ENCODE measurements around the gene CTBP2. TPM values are rescaled to one million over a fixed set of nuclear protein-coding genes. Genes with fewer than 3 reads are reported as not detected.
A peak's percentile ranks its signal among the peaks of the same experiment; 100 is the strongest.

The CTBP2 gene
- total RNA-seq, 1 donor from 2014 or later: 123 TPM

DNA sequence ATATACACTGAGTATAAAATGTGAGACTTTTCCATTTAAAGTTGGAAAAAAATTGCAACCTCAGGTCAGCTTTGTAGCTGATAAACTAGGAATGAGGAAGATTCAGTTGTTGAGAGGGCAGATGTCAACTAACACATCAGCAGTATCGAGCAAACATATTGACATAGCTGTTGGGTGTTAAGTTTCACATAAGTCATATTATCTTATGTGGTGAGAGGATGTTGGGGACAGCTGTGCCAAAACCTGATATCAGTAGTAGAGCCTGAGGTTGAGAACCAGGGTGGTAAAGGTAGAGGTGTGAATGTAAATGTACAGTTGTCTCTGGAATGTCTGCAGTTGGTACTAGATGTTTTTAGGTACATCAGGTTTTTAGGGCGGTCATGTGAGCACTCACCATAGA lies 213.4 kb downstream of the CTBP2 start:
- H3K27me3 ChIP-seq (ENCODE audit: control insufficient read depth, insufficient read depth, low read length): no peaks in the 10 kb centered on the region
- no peaks in the 10 kb centered on the region for H3K36me3 ChIP-seq (ENCODE audit: control insufficient read depth, insufficient read depth, low read length)
- DNase-seq (ENCODE audit: low read depth) (peak; percentile 15), FAIRE-seq (no peak)
- TF ChIP-seq, protein P1, sequence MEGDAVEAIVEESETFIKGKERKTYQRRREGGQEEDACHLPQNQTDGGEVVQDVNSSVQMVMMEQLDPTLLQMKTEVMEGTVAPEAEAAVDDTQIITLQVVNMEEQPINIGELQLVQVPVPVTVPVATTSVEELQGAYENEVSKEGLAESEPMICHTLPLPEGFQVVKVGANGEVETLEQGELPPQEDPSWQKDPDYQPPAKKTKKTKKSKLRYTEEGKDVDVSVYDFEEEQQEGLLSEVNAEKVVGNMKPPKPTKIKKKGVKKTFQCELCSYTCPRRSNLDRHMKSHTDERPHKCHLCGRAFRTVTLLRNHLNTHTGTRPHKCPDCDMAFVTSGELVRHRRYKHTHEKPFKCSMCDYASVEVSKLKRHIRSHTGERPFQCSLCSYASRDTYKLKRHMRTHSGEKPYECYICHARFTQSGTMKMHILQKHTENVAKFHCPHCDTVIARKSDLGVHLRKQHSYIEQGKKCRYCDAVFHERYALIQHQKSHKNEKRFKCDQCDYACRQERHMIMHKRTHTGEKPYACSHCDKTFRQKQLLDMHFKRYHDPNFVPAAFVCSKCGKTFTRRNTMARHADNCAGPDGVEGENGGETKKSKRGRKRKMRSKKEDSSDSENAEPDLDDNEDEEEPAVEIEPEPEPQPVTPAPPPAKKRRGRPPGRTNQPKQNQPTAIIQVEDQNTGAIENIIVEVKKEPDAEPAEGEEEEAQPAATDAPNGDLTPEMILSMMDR (IDR thresholded peaks at IDR 0.05; ENCODE audit: insufficient read depth, low read length, severe bottlenecking): no peak
- no peak overlapping the region for H3K4me3 ChIP-seq (ENCODE audit: low read depth, low read length)

DNA sequence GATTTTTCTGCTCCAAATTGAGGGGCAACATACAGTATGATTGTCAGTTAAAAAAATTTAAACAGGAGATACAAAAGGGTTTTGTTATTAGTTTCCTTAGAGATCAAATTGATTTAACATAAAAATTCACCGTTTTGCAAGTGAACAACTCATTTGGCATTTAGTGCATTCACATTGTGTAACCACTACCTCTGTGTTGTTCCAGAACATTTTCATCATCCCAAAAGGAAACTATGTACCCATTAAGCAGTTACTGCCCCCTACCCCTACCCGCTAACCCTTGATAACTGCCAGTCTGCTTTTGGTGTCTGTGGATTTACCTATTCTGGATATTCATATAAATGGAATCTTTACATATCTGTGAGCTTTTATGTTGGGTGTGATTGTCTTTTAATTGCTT lies 215.4 kb downstream of the CTBP2 start:
- TF ChIP-seq, protein P1 (IDR thresholded peaks at IDR 0.05; ENCODE audit: insufficient read depth, low read length, severe bottlenecking): no peak
- DNase-seq (ENCODE audit: low read depth): no peak
- FAIRE-seq: no peak
- H3K4me3 ChIP-seq (ENCODE audit: low read depth, low read length): no peak overlapping the region
- H3K36me3 ChIP-seq (ENCODE audit: control insufficient read depth, insufficient read depth, low read length): no peaks in the 10 kb centered on the region
- no peaks in the 10 kb centered on the region for H3K27me3 ChIP-seq (ENCODE audit: control insufficient read depth, insufficient read depth, low read length)

DNA sequence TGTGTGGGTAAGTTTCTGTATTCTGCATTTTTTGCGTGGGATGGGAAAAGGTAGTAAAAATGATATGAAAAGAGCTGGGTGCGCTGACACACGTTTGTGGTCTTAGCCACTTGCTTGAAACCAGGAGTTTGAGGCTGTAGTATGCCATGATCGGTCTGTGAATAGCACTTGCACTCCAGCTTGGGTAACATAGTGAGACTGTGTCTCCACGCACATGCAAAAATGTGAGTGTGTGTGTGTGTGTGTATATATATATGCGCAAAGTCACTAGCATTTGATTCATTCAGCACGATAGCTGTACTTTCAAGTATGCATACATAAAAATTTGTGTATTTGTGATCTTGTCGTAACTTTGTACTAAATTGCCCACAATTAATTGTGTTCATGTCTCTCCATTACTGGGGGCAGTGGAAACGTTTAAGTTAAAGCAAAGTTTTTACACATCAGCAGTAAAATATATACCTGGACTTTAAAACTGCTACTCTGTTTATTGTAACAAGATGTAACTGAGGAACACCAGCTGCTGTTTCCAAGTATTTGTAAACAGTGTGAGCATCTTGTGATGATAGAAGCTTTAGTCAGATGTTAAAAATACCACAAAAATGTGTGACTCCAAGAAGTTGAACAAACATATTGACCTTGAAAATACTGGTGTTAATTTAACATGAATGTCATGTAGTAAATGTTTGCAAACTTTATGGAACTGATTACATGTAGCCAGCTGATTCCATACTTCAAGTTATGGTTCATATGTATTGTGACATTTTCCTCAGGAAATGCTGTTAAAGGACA lies 216.9 kb downstream of the CTBP2 start:
- Histone ChIP-seq H3K36me3 (ENCODE audit: control insufficient read depth, insufficient read depth, low read length) (no peaks in the 10 kb centered on the region), H3K27me3 (ENCODE audit: control insufficient read depth, insufficient read depth, low read length) (no peaks in the 10 kb centered on the region), H3K4me3 (ENCODE audit: low read depth, low read length) (no peak overlapping the region)
- TF ChIP-seq, protein P1 (IDR thresholded peaks at IDR 0.05; ENCODE audit: insufficient read depth, low read length, severe bottlenecking): no peak
- FAIRE-seq (no peak), DNase-seq (ENCODE audit: low read depth) (peak; percentile 78)

DNA sequence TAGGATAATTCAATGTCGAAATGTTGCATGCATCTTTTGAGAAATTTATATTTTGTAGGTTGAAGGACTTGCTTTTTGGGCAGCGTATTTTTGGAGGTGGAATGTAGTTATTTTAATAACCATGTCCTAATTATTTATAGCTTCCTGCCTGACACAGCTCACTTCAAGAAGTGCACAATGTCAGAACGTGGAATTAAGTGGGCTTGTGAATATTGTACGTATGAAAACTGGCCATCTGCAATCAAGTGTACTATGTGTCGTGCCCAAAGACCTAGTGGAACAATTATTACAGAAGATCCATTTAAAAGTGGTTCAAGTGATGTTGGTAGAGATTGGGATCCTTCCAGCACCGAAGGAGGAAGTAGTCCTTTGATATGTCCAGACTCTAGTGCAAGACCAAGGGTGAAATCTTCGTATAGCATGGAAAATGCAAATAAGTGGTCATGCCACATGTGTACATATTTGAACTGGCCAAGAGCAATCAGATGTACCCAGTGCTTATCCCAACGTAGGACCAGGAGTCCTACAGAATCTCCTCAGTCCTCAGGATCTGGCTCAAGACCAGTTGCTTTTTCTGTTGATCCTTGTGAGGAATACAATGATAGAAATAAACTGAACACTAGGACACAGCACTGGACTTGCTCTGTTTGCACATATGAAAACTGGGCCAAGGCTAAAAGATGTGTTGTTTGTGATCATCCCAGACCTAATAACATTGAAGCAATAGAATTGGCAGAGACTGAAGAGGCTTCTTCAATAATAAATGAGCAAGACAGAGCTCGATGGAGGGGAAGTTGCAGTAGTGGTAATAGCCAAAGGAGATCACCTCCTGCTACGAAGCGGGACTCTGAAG lies 217.8 kb downstream of the CTBP2 start:
- no peaks in the 10 kb centered on the region for H3K27me3 ChIP-seq (ENCODE audit: control insufficient read depth, insufficient read depth, low read length)
- TF ChIP-seq, protein P1 (IDR thresholded peaks at IDR 0.05; ENCODE audit: insufficient read depth, low read length, severe bottlenecking): no peak
- FAIRE-seq: no peak
- H3K4me3 ChIP-seq (ENCODE audit: low read depth, low read length): no peak overlapping the region
- H3K36me3 ChIP-seq (ENCODE audit: control insufficient read depth, insufficient read depth, low read length): no peaks in the 10 kb centered on the region
- DNase-seq (ENCODE audit: low read depth): no peak

DNA sequence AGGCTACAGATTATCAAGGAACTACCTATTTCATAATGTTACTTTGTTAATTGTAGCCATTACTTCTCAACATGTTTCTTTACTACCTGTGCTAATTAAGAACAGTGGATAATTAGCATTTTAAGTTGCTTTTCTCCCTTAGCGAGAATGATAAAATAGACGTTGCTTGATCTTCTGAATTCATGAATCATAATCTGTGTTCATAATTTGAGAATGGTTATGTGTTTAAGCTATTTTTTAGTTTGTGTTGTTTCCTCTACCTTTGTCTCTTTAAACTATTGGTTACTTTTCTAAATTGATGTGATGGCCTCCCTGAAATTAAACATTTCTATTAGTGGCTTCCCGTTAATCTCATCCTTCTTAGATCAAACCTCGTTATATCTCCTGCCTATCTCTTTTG lies 218.5 kb downstream of the CTBP2 start, which contains the start of gene ZRANB1:
Gene ZRANB1 (plus strand): TSS at position 301 of the 400 bp plus-strand sequence. CDS start 371 bp downstream, outside the sequence.
- no peak for DNase-seq (ENCODE audit: low read depth)
- Histone ChIP-seq H3K36me3 (ENCODE audit: control insufficient read depth, insufficient read depth, low read length) (no peaks in the 10 kb centered on the region), H3K27me3 (ENCODE audit: control insufficient read depth, insufficient read depth, low read length) (no peaks in the 10 kb centered on the region), H3K4me3 (ENCODE audit: low read depth, low read length) (no peak within 1 kb of the TSS)
- TF ChIP-seq, protein P1 (IDR thresholded peaks at IDR 0.05; ENCODE audit: insufficient read depth, low read length, severe bottlenecking): no peak
- FAIRE-seq: no peak
